Ascending aorta (tissue), 2 donors: ENCODE results near the gene ZSCAN21. TPM values are rescaled to one million over a fixed set of nuclear protein-coding genes. Genes with fewer than 3 reads are reported as not detected.

Experiments used
- DNase-seq, 2 donors: peaks; one replicate each; pipeline ENCODE4 v3.0.0-alpha.2; 2019; ENCODE audit warnings: low spot score in 2 of 2
- H3K27ac ChIP-seq, 2 donors: fragments of 200-600 bp; sonication (generic); one replicate each; pipeline ENCODE4 v1.5.1; 2016 to 2017; ENCODE audit warnings: mild to moderate bottlenecking in 1 of 2
- H3K27me3 ChIP-seq: fragments of 200-600 bp; sonication (generic); one replicate; pipeline ENCODE4 v1.5.1; 2017
- H3K36me3 ChIP-seq, 2 donors: fragments of 200-600 bp; sonication (generic); one replicate each; pipeline ENCODE4 v1.5.1; 2016
- H3K4me1 ChIP-seq, 2 donors: fragments of 200-600 bp; sonication (generic); one replicate each; pipeline ENCODE4 v1.5.1; 2016 to 2017; ENCODE audit warnings: mild to moderate bottlenecking in 1 of 2
- H3K4me3 ChIP-seq, 2 donors: fragments of 200-600 bp; sonication (generic); one replicate each; pipeline ENCODE4 v1.5.1; 2016 to 2017; ENCODE audit warnings: mild to moderate bottlenecking in 1 of 2
- H3K9me3 ChIP-seq, 2 donors: fragments of 200-600 bp; sonication (generic); one replicate each; pipeline ENCODE4 v1.5.1; 2016
- CTCF ChIP-seq, 3 experiments: fragments of 200-600 bp in 2 of 3; fragments of 450-650 bp in 1 of 3; sonication (generic) in 2 of 3; IDR thresholded peaks; one replicate each; pipeline ENCODE4 v1.5.1; 2016 to 2019; ENCODE audit warnings: antibody characterized with exemption in 3 of 3, mild to moderate bottlenecking in 1 of 3, moderate library complexity in 1 of 3
- intact Hi-C: fragments of 100-400 bp; cut with DNase I; formaldehyde crosslinking; loops from one replicate; pipeline ENCODE4 v1.15.1; 2023
- total RNA-seq: library from RNA; depleted of rRNA; stranded (reverse); fragments of >200 nt; gene quantifications from one replicate; pipeline ENCODE4 v1.1.0, GENCODE V29; 2016

ZSCAN21 gene
- total RNA-seq, 1 donor from 2014 or later = 58.5 TPM

DNA sequence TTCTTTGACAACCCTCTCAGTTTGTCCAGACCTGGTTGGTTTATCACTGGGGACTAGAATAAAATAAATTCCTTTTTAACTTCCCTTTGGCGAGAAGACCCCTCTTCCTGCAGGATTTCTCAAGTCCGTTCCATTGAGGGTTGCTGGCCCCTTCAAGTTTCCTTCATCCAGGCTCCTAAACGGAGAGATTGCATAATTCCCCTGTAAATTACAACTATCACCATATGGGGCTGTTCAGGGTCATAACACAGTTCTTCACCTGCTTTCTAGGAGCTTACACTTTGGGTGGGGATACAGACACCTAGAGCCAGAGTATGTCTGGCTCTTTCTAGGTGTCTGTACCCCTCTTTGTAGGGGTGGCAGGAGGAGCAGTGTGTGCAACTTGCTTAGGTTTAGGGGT, 35.9 kb downstream of the ZSCAN21 start:
- Histone ChIP-seq H3K9me3 (no peaks in the 10 kb centered on the region), H3K27ac (no peak overlapping the region), H3K36me3 (peaks cover 0 to 5% of the 10 kb centered on the region in 2 donors), H3K4me1 (peaks cover 7 to 23% of the 10 kb centered on the region in 2 donors), H3K27me3 (no peaks in the 10 kb centered on the region), H3K4me3 (no peak overlapping the region)
- no peak for DNase-seq
- TF ChIP-seq CTCF (IDR thresholded peaks at IDR 0.05) = no peak
- intact Hi-C loops = no loop called here

DNA sequence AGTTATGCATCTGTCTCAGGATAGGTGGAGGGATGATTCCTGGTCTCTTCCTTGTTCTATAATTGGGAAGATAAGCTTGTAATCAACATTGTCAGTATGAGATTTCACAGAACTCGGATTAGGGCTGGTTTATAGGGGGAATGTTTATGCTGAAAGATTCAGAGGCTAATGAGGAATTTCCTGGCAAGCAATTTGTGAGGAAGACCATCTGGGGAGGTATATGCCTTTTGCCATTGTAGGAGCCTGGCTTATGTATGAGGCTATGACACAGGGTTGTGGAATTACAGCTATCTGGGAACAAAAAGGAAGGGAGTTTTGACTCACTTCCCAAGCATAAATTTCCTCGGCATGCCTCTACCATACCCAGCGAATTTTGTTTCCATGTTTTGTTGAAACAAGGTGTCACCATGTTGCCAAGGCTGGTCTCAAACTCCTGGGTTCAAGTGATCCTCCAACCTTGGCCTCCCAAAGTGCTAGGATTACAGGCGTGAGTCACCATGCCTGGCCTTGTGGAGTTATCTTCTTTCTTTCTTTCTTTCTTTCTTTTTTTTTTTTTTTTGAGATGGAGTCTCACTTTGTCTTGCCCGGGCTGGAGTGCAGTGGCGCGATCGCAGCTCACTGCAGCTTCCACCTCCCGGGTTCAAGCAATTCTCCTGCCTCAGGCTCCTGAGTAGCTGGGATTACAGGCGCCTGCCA, 37.6 kb downstream of the ZSCAN21 start:
- Histone ChIP-seq H3K36me3 (peaks cover 16 to 22% of the 10 kb centered on the region in 2 donors), H3K4me1 (peaks cover 7 to 17% of the 10 kb centered on the region in 2 donors), H3K4me3 (no peak overlapping the region), H3K27ac (no peak overlapping the region), H3K27me3 (no peaks in the 10 kb centered on the region), H3K9me3 (no peaks in the 10 kb centered on the region)
- no peak for DNase-seq
- TF ChIP-seq CTCF (IDR thresholded peaks at IDR 0.05) = no peak
- intact Hi-C loops = no loop called here

GRCh38 chr7:100088095-100088620, 38.6 kb downstream of the ZSCAN21 start:
- peaks cover 26 to 31% of the 10 kb centered on the region in 2 donors for H3K36me3 ChIP-seq
- intact Hi-C loops = no loop called here
- DNase-seq = no peak
- peak overlapping the region; percentile 77 to 82 for H3K27ac ChIP-seq
- peaks cover 7 to 10% of the 10 kb centered on the region in 2 donors for H3K4me1 ChIP-seq
- no peak for TF ChIP-seq CTCF (IDR thresholded peaks at IDR 0.05)
- H3K9me3 ChIP-seq = no peaks in the 10 kb centered on the region
- peak overlapping the region; percentile 79 to 88 for H3K4me3 ChIP-seq
- no peaks in the 10 kb centered on the region for H3K27me3 ChIP-seq

DNA sequence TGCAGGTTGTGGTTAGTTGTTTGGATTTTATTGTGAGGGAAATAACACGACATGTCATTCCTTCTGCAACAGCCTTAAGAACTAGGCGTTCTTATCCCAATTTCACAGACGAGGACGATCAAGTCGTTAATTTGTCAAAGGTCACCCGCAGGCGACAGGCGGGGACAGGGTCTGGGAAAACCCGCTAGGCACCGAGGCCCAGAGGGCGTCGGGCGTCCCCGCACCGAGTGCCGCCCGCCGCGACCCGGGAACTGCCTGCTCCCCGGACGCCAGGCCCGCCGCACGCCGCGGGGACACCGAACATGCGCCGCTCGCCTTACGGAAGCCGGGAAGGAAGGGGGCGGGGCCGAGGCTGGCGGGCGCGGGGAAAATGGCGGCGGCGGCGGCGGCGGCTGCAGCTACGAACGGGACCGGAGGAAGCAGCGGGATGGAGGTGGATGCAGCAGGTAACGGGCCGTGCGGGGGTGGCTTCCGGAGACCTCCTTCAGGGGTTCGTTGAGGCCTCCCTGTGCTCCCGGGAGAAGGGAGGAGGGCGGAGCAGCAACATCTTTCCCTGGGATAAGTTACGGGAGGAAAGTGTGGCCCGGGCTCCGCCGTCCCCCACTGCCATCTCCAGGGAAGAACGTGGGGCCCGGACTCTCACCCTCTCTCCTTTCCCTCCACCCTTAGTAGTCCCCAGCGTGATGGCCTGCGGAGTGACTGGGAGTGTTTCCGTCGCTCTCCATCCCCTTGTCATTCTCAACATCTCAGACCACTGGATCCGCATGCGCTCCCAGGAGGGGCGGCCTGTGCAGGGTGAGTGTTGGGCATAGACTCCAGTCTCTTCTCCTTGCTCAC, 39.3 kb downstream of the ZSCAN21 start, which contains the start of gene COPS6:
Gene COPS6, plus strand, starts transcription at position 349 of the 837 bp plus-strand sequence. Its CDS starts 22 bp downstream, at position 371.
- H3K4me3 ChIP-seq = peak within 1 kb of the TSS; percentile 79 to 88
- no peak for TF ChIP-seq CTCF (IDR thresholded peaks at IDR 0.05)
- intact Hi-C loops = no loop called here
- peak; percentile 24 to 91 for DNase-seq
- H3K27me3 ChIP-seq = no peaks in the 10 kb centered on the region
- H3K4me1 ChIP-seq = peaks cover 7 to 10% of the 10 kb centered on the region in 2 donors
- H3K36me3 ChIP-seq = peaks cover 29 to 38% of the 10 kb centered on the region in 2 donors
- no peaks in the 10 kb centered on the region for H3K9me3 ChIP-seq
- peak within 1 kb of the TSS; percentile 77 to 82 for H3K27ac ChIP-seq

GRCh38 chr7:100089458-100090196, 40.1 kb downstream of the ZSCAN21 start:
- intact Hi-C loops = no loop called here

More at GRCh38 chr7:100089458-100090196, 40.1 kb downstream of the ZSCAN21 start:
- H3K27me3 ChIP-seq = no peaks in the 10 kb centered on the region
- no peak for DNase-seq
- peaks cover 37 to 46% of the 10 kb centered on the region in 2 donors for H3K36me3 ChIP-seq
- peak overlapping the region; percentile 79 to 88 for H3K4me3 ChIP-seq
- TF ChIP-seq CTCF (IDR thresholded peaks at IDR 0.05) = no peak
- H3K4me1 ChIP-seq = peaks cover 7 to 10% of the 10 kb centered on the region in 2 donors
- H3K9me3 ChIP-seq = no peaks in the 10 kb centered on the region
- peak overlapping the region; percentile 77 to 82 for H3K27ac ChIP-seq
